Prostate gland (tissue), 2 donors: ENCODE measurements around the gene DGKB. TPM values are rescaled to one million over a fixed set of nuclear protein-coding genes. Genes with fewer than 3 reads are reported as not detected.

Experiments used
- DNase-seq: peaks from one replicate; pipeline ENCODE4 v3.0.0-alpha.2; 2019; ENCODE audit warnings: low spot score
- H3K27ac ChIP-seq, 2 donors: fragments of 200-600 bp; sonication (generic); 2 replicates each; pipeline ENCODE4 v1.5.1; 2017 to 2019
- H3K27me3 ChIP-seq: fragments of 200-600 bp; sonication (generic); replicated peaks from 2 replicates; pipeline ENCODE4 v1.5.1; 2019; ENCODE audit not compliant: insufficient read depth
- H3K36me3 ChIP-seq, 2 donors: fragments of 200-600 bp; sonication (generic); 1 replicate in 1 of 2; 2 replicates in 1 of 2; pipeline versions ENCODE4 v1.5.1 to v1.8.1; 2017 to 2019
- H3K4me1 ChIP-seq: fragments of 200-600 bp; sonication (generic); replicated peaks from 2 replicates; pipeline ENCODE4 v1.5.1; 2019
- H3K4me3 ChIP-seq, 2 donors: fragments of 200-600 bp; sonication (generic); 2 replicates each; pipeline ENCODE4 v1.5.1; 2017 to 2019
- H3K9me3 ChIP-seq: fragments of 200-600 bp; sonication (generic); 2 replicates; pipeline ENCODE4 v1.5.1; 2017
- CTCF ChIP-seq, 4 experiments: fragments of 200-600 bp in 2 of 4; fragments of 450-650 bp in 2 of 4; sonication (generic) in 2 of 4; IDR thresholded peaks; 1 replicate in 3 of 4; 2 replicates in 1 of 4; pipeline ENCODE4 v1.5.1; 2016 to 2019; ENCODE audit warnings: antibody characterized with exemption in 4 of 4, mild to moderate bottlenecking in 2 of 4, moderate library complexity in 2 of 4
- POLR2A ChIP-seq: fragments of 450-650 bp; IDR thresholded peaks from one replicate; pipeline ENCODE4 v1.6.1; 2016; ENCODE audit warnings: antibody characterized with exemption, mild to moderate bottlenecking
- POLR2AphosphoS5 ChIP-seq: sonication (generic); formaldehyde crosslinking; IDR thresholded peaks from one replicate; pipeline ENCODE4 v1.6.1; 2017; ENCODE audit warnings: antibody characterized with exemption
- WGBS: methylation state at CpG from one replicate; pipeline ENCODE4 v1.1.5; 2018; 5-methylcytosine and 5-hydroxymethylcytosine counted together
- intact Hi-C: fragments of 100-400 bp; cut with DNase I; formaldehyde crosslinking; loops from one replicate; pipeline ENCODE4 v1.14.2; 2022
- total RNA-seq, 2 donors: library from RNA; depleted of rRNA; stranded (reverse); fragments of >200 nt; gene quantifications; one replicate each; pipeline ENCODE4 v1.1.0, GENCODE V29; 2016

The DGKB gene
- total RNA-seq, 2 donors from 2014 or later: 0.45 TPM; not detected in 1

GRCh38 chr7:14275356-14275755 lies 627.2 kb downstream of the DGKB start:
- no peaks in the 10 kb centered on the region for H3K9me3 ChIP-seq
- TF ChIP-seq POLR2AphosphoS5: no peak
- TF ChIP-seq CTCF (IDR thresholded peaks at IDR 0.05): no peak
- no peak for TF ChIP-seq POLR2A
- H3K4me1 ChIP-seq: no peaks in the 10 kb centered on the region
- DNase-seq: no peak
- intact Hi-C loops: no loop called here
- H3K27me3 ChIP-seq: no peaks in the 10 kb centered on the region
- no peak overlapping the region for H3K4me3 ChIP-seq
- no peak overlapping the region for H3K27ac ChIP-seq
- no peaks in the 10 kb centered on the region for H3K36me3 ChIP-seq
- WGBS: 73% methylated on average over 2 of the region's 2 CpGs

DNA sequence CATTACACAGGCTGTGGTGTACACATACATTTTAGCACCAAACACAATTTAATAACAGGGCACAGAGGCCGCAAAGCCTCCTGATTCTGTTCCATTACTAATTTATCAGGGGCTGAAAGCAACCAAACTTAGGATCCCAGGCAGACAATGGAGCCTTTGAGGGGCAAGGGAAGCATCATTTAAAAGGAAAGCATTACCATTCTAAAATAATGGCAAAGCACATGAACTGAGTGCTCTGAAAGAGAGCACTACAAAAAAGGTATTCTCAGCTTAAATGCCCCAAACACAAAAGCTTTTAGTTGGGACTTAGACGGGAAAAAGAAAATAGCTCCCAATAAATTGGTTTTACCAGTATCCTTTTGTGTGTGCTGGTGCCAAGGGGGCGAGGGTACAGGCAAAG lies 631.1 kb downstream of the DGKB start:
- 69% methylated on average over 3 of the region's 3 CpGs for WGBS
- TF ChIP-seq POLR2AphosphoS5 (no peak), CTCF (IDR thresholded peaks at IDR 0.05) (no peak), POLR2A (no peak)
- no peaks in the 10 kb centered on the region for H3K36me3 ChIP-seq
- H3K4me3 ChIP-seq: no peak overlapping the region
- no peaks in the 10 kb centered on the region for H3K4me1 ChIP-seq
- no peak for DNase-seq
- H3K27me3 ChIP-seq: no peaks in the 10 kb centered on the region
- H3K9me3 ChIP-seq: no peaks in the 10 kb centered on the region
- no peak overlapping the region for H3K27ac ChIP-seq
- intact Hi-C loops: no loop called here

DNA sequence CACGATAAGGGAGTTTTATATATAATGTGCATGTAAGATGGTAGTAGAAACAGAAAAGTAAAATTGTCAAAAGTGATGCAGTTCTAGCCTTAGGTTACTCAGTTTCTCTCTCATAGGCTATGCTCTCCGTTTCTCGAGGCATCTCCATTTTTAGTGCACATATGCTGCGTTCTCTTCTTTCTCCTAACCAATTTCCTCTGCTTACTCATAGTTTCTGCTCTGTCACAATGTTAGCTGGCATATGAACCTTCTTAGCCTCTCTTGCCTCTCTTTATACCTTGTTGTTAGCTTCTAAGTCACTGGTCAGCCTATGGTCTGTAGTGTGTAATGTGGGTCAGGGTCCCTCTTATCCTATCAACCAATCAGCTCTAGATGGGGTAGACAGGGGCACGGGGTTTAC lies 632.5 kb downstream of the DGKB start:
- 85% methylated on average over 5 of the region's 5 CpGs for WGBS
- TF ChIP-seq POLR2AphosphoS5 (no peak), CTCF (IDR thresholded peaks at IDR 0.05) (no peak), POLR2A (no peak)
- Histone ChIP-seq H3K4me3 (no peak overlapping the region), H3K36me3 (no peaks in the 10 kb centered on the region), H3K27ac (no peak overlapping the region), H3K9me3 (no peaks in the 10 kb centered on the region), H3K4me1 (no peaks in the 10 kb centered on the region), H3K27me3 (no peaks in the 10 kb centered on the region)
- DNase-seq: no peak
- intact Hi-C loops: no loop called here

DNA sequence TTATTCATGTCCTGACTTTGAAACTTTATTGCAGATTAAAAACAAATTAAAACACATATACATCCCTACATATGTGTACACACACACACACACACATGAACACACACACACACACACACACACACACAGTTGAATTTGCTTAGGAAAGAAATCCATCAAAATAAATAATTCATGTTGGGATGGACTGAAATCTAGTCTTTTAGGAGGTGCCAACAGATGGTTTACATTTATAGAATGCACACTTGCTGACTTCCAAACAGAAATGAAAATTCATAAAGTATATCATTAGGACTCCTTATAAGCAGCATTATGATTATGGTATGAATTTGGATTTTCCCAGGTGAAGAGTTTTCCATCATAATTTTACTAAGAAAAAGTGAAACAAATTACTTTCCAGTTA lies 642.5 kb downstream of the DGKB start:
- H3K4me1 ChIP-seq: no peaks in the 10 kb centered on the region
- no peak overlapping the region for H3K27ac ChIP-seq
- no peak for DNase-seq

GRCh38 chr7:14258861-14259260 lies 643.7 kb downstream of the DGKB start:
- intact Hi-C loops: no loop called here
- no peaks in the 10 kb centered on the region for H3K27me3 ChIP-seq
- WGBS: 93% methylated on average over 1 of the region's 1 CpG
- no peaks in the 10 kb centered on the region for H3K9me3 ChIP-seq
- TF ChIP-seq CTCF (IDR thresholded peaks at IDR 0.05) (no peak), POLR2A (no peak), POLR2AphosphoS5 (no peak)
- no peak for DNase-seq
- H3K27ac ChIP-seq: no peak overlapping the region
- no peaks in the 10 kb centered on the region for H3K36me3 ChIP-seq
- no peaks in the 10 kb centered on the region for H3K4me1 ChIP-seq
- no peak overlapping the region for H3K4me3 ChIP-seq

More for the DNA sequence above, 642.5 kb downstream of the DGKB start:
- intact Hi-C loops: no loop called here
- Histone ChIP-seq H3K27me3 (no peaks in the 10 kb centered on the region), H3K4me3 (no peak overlapping the region), H3K36me3 (no peaks in the 10 kb centered on the region), H3K9me3 (no peaks in the 10 kb centered on the region)
- TF ChIP-seq CTCF (IDR thresholded peaks at IDR 0.05): no peak
- no peak for TF ChIP-seq POLR2AphosphoS5
